ENCODE results near the gene GREM2. TPM values are rescaled to one million over a fixed set of nuclear protein-coding genes. Genes with fewer than 3 reads are reported as not detected.
A peak's percentile ranks its signal among the peaks of the same experiment; 100 is the strongest.

GREM2 gene
- total and polyA plus RNA-seq, 2 of the 4 experiments (the other 2 are of a cell fraction): 3.0 to 14.2 TPM

DNA sequence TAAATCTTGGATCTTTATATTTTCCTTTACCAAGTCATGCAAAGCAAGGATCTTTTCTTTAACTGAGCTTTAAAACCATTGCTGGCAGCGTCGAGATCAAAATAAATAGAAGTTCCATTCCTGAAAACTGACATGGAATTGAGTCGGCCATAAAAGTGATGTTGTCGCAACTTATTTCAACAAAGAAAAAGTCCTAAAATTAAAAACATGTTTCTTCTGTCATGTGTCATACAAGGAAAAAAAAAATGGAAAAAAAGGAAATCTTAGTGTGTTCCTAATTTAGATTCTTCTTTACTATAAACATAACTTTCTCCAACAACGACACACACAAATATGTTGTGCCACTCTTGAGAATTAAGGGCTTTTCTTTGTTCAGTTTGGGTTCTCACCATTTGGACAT lies 34.9 kb downstream of the GREM2 start:
- Histone ChIP-seq H3K9me3 (ENCODE audit: control insufficient read depth, insufficient read depth, low read length) (no peaks in the 10 kb centered on the region), H3K79me1 (ENCODE audit: low read depth in 1 of 2, low read length in 2 of 2) (peaks cover 5 to 19% of the 10 kb centered on the region in 2 experiments; a peak in 2 of 4 replicates), H3K4ac (ENCODE audit: low read depth, low read length) (no peak overlapping the region), H2AFZ (replicated peaks; ENCODE audit: low read length, poor library complexity) (no peak overlapping the region), H4K5ac (ENCODE audit: low read depth, low read length) (no peak overlapping the region), H3K14ac (replicated peaks; ENCODE audit: low read depth, low read length) (no peak overlapping the region), H3K9me1 (ENCODE audit: insufficient read depth, low read length) (no peaks in the 10 kb centered on the region), H3K4me2 (ENCODE audit: low read depth, low read length) (no peak overlapping the region), H2AK5ac (ENCODE audit: low read depth, low read length) (no peak overlapping the region), H3K27me3 (ENCODE audit: control insufficient read depth, insufficient read depth, low read length) (no peaks in the 10 kb centered on the region), H4K8ac (ENCODE audit: low read depth in 2 of 2, low read length in 2 of 2) (peak overlapping the region in 1 of 2 experiments; percentile 8; a peak in 1 of 4 replicates), H2BK15ac (ENCODE audit: low read depth, low read length) (no peak overlapping the region), H3K36me3 (ENCODE audit: control insufficient read depth, insufficient read depth, low read length) (no peaks in the 10 kb centered on the region), H3K4me3 (ENCODE audit: insufficient read depth, low read depth, low read length) (no peak overlapping the region), H2AK9ac (replicated peaks; ENCODE audit: low read depth, low read length, poor library complexity) (no peak overlapping the region), H3K23ac (ENCODE audit: low read depth, low read length) (no peak overlapping the region), H3K56ac (ENCODE audit: extremely low read depth, insufficient read depth, low read length) (no peak overlapping the region), H2BK20ac (ENCODE audit: low read depth, low read length) (no peak overlapping the region), H3K4me1 (ENCODE audit: control insufficient read depth, insufficient read depth, low read length) (no peaks in the 10 kb centered on the region; the same call in 1 of the 2 replicates), H3K18ac (ENCODE audit: low read depth, low read length) (no peak overlapping the region), H3K27ac (ENCODE audit: insufficient read depth, low read length) (no peak overlapping the region), H2BK120ac (ENCODE audit: low read depth, low read length) (no peak overlapping the region), H4K20me1 (ENCODE audit: insufficient read depth, low read length) (no peaks in the 10 kb centered on the region), H2BK5ac (ENCODE audit: low read depth, low read length, poor library complexity, severe bottlenecking) (no peak overlapping the region), H3K9ac (ENCODE audit: low read depth, low read length) (no peak overlapping the region), H4K91ac (ENCODE audit: insufficient read depth, low read depth, low read length) (no peak overlapping the region)
- in situ Hi-C loops (cut with MboI; ENCODE audit: low sequenced_read_pairs) (no loop called here), intact Hi-C loops (cut with micrococcal nuclease) (no loop called here), dilution Hi-C loops (cut with HindIII; ENCODE audit: low sequenced_read_pairs, unreplicated experiment) (no loop called here)
- no TSS peak for BruUV-seq (replicated peaks)
- DNase-seq (no peak), ATAC-seq (ENCODE audit: low read depth) (no peak)
- TF ChIP-seq, protein P1, sequence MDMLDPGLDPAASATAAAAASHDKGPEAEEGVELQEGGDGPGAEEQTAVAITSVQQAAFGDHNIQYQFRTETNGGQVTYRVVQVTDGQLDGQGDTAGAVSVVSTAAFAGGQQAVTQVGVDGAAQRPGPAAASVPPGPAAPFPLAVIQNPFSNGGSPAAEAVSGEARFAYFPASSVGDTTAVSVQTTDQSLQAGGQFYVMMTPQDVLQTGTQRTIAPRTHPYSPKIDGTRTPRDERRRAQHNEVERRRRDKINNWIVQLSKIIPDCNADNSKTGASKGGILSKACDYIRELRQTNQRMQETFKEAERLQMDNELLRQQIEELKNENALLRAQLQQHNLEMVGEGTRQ (IDR thresholded peaks at IDR 0.05; ENCODE audit: low read depth, low read length): no peak
- TF ChIP-seq FOS (IDR thresholded peaks at IDR 0.05; ENCODE audit: low read depth, low read length): no peak
- TF ChIP-seq RFX5 (IDR thresholded peaks at IDR 0.05; ENCODE audit: low read depth, low read length): no peak
- TF ChIP-seq, protein P2, sequence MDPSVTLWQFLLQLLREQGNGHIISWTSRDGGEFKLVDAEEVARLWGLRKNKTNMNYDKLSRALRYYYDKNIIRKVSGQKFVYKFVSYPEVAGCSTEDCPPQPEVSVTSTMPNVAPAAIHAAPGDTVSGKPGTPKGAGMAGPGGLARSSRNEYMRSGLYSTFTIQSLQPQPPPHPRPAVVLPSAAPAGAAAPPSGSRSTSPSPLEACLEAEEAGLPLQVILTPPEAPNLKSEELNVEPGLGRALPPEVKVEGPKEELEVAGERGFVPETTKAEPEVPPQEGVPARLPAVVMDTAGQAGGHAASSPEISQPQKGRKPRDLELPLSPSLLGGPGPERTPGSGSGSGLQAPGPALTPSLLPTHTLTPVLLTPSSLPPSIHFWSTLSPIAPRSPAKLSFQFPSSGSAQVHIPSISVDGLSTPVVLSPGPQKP (IDR thresholded peaks at IDR 0.05; ENCODE audit: borderline replicate concordance, low read depth, low read length): no peak
- TF ChIP-seq MXI1 (IDR thresholded peaks at IDR 0.05; ENCODE audit: borderline replicate concordance, low read depth, low read length): no peak
- no peak for TF ChIP-seq NFE2L2 (IDR thresholded peaks at IDR 0.05; ENCODE audit: low read depth, low read length)
- TF ChIP-seq SMC3 (IDR thresholded peaks at IDR 0.05; ENCODE audit: low read depth, low read length): no peak
- no peak for TF ChIP-seq RAD21 (IDR thresholded peaks at IDR 0.05; ENCODE audit: low read length)
- no peak for TF ChIP-seq MAZ (IDR thresholded peaks at IDR 0.05; ENCODE audit: borderline replicate concordance, low read depth, low read length)
- TF ChIP-seq CEBPB (IDR thresholded peaks at IDR 0.05; ENCODE audit: low read depth, low read length): no peak
- no peak for TF ChIP-seq MAFK (IDR thresholded peaks at IDR 0.05; ENCODE audit: low read depth, low read length)
- no peak for TF ChIP-seq BHLHE40 (IDR thresholded peaks at IDR 0.05; ENCODE audit: low read depth, low read length)
- no peak for TF ChIP-seq RCOR1 (IDR thresholded peaks at IDR 0.05; ENCODE audit: insufficient replicate concordance, low read length)
- no peak for TF ChIP-seq CHD1 (IDR thresholded peaks at IDR 0.05; ENCODE audit: low read depth, low read length)
- TF ChIP-seq, protein P3, sequence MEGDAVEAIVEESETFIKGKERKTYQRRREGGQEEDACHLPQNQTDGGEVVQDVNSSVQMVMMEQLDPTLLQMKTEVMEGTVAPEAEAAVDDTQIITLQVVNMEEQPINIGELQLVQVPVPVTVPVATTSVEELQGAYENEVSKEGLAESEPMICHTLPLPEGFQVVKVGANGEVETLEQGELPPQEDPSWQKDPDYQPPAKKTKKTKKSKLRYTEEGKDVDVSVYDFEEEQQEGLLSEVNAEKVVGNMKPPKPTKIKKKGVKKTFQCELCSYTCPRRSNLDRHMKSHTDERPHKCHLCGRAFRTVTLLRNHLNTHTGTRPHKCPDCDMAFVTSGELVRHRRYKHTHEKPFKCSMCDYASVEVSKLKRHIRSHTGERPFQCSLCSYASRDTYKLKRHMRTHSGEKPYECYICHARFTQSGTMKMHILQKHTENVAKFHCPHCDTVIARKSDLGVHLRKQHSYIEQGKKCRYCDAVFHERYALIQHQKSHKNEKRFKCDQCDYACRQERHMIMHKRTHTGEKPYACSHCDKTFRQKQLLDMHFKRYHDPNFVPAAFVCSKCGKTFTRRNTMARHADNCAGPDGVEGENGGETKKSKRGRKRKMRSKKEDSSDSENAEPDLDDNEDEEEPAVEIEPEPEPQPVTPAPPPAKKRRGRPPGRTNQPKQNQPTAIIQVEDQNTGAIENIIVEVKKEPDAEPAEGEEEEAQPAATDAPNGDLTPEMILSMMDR (conservative IDR thresholded peaks at IDR 0.05; ENCODE audit: low read depth, low read length): no peak
- TF ChIP-seq POLR2A (IDR thresholded peaks at IDR 0.05; ENCODE audit: low read depth, low read length): no peak
- ChIA-PET CTCF (no interaction called here), POLR2A (ENCODE audit: unreplicated experiment) (no interaction called here)
- WGBS, 2 experiments (ENCODE audit: extremely low coverage in 2 of 2, insufficient read length in 1 of 2): no CpG with 5 or more reads among the region's 5 CpGs

Data from IMR-90 (cell line).